HepG2 (cell line): ENCODE data around the gene LMF2. TPM values are rescaled to one million over a fixed set of nuclear protein-coding genes. Genes with fewer than 3 reads are reported as not detected.

Source experiments
- CSRNP2 ChIP-seq: sonication (generic); formaldehyde crosslinking; conservative IDR thresholded peaks from 2 replicates; pipeline ENCODE4 v1.8.0; 2022; ENCODE audit warnings: low read depth, missing genetic modification reagents
- GMEB1 ChIP-seq: sonication (generic); formaldehyde crosslinking; IDR thresholded peaks from 2 replicates; pipeline ENCODE4 v1.5.1; 2020; ENCODE audit warnings: missing genetic modification reagents, mild to moderate bottlenecking, borderline replicate concordance
- GZF1 ChIP-seq: sonication (generic); formaldehyde crosslinking; IDR thresholded peaks from 2 replicates; pipeline ENCODE4 v1.5.1; 2020; ENCODE audit warnings: mild to moderate bottlenecking, missing genetic modification reagents
- IRF2 ChIP-seq: IDR thresholded peaks from 2 replicates; pipeline ENCODE4 v1.6.1; 2018; ENCODE audit warnings: missing genetic modification reagents, missing compliant biosample characterization
- KDM2A ChIP-seq: sonication (generic); formaldehyde crosslinking; IDR thresholded peaks from 2 replicates; pipeline ENCODE4 v1.4.0; 2020; ENCODE audit warnings: low read depth, missing genetic modification reagents, borderline replicate concordance
- MIXL1 ChIP-seq: IDR thresholded peaks from 2 replicates; pipeline ENCODE4 v1.6.1; 2016
- PHB2 ChIP-seq: fragments of 450-650 bp; IDR thresholded peaks from 2 replicates; pipeline ENCODE4 v1.6.1; 2018; ENCODE audit not compliant: partially characterized antibody
- RELA ChIP-seq: sonication (generic); formaldehyde crosslinking; IDR thresholded peaks from 2 replicates; pipeline ENCODE4 v1.4.0; 2020; ENCODE audit warnings: missing genetic modification reagents
- REPIN1 ChIP-seq: sonication (generic); formaldehyde crosslinking; IDR thresholded peaks from 2 replicates; pipeline ENCODE4 v1.8.0; 2022; ENCODE audit warnings: missing genetic modification reagents, low read depth, mild to moderate bottlenecking, borderline replicate concordance
- SALL2 ChIP-seq: sonication (generic); formaldehyde crosslinking; IDR thresholded peaks from 2 replicates; pipeline ENCODE4 v1.8.1; 2023; ENCODE audit warnings: mild to moderate bottlenecking, missing genetic modification reagents, inconsistent platforms
- SMC3 ChIP-seq: IDR thresholded peaks from 2 replicates; pipeline ENCODE4 v1.6.1; 2011; ENCODE audit warnings: low read length, improper control_type of control experiment
- TBP ChIP-seq: sonication (generic); formaldehyde crosslinking; IDR thresholded peaks from 2 replicates; pipeline ENCODE4 v1.5.0; 2020; ENCODE audit warnings: missing genetic modification reagents
- TOE1 ChIP-seq: sonication (generic); formaldehyde crosslinking; IDR thresholded peaks from 2 replicates; pipeline ENCODE4 v1.4.0; 2020; ENCODE audit warnings: mild to moderate bottlenecking, missing genetic modification reagents
- TSC22D2 ChIP-seq: sonication (generic); formaldehyde crosslinking; IDR thresholded peaks from 2 replicates; pipeline ENCODE4 v1.5.1; 2020; ENCODE audit warnings: missing genetic modification reagents, mild to moderate bottlenecking, borderline replicate concordance
- U2AF2 ChIP-seq: fragments of 200-400 bp; formaldehyde crosslinking; IDR thresholded peaks from 2 replicates; pipeline ENCODE4 v1.6.1; 2017; ENCODE audit warnings: low read depth, mild to moderate bottlenecking, low read length
- YEATS2 ChIP-seq: sonication (generic); formaldehyde crosslinking; IDR thresholded peaks from 2 replicates; pipeline ENCODE4 v1.4.0; 2020; ENCODE audit warnings: missing genetic modification reagents, borderline replicate concordance
- ZFAT ChIP-seq: sonication (generic); formaldehyde crosslinking; conservative IDR thresholded peaks from 2 replicates; pipeline ENCODE4 v1.8.1; 2023; ENCODE audit warnings: missing genetic modification reagents, inconsistent platforms
- ZNF609 ChIP-seq: sonication (generic); formaldehyde crosslinking; IDR thresholded peaks from 2 replicates; pipeline ENCODE4 v1.4.0; 2020; ENCODE audit warnings: mild to moderate bottlenecking, missing genetic modification reagents, borderline replicate concordance
- ZNF713 ChIP-seq: sonication (generic); formaldehyde crosslinking; IDR thresholded peaks from 2 replicates; pipeline ENCODE4 v1.4.0; 2020; ENCODE audit warnings: mild to moderate bottlenecking, missing genetic modification reagents
- ZSCAN5A ChIP-seq: sonication (generic); formaldehyde crosslinking; IDR thresholded peaks from 2 replicates; pipeline ENCODE4 v1.8.0; 2022; ENCODE audit warnings: mild to moderate bottlenecking, missing genetic modification reagents, borderline replicate concordance
- polyA plus RNA-seq, 8 experiments: library from polyadenylated mRNA; depleted of rRNA in 3 of 8; stranded (reverse) in 7 of 8; unstranded in 1 of 8; fragments of >200 nt; fragmentation: Illumina TruSeq in 4 of 8; extraction: Trizol in 4 of 8; gene quantifications; 2 replicates each; pipeline versions ENCODE4 v1.2.1 to v1.2.3, GENCODE V29; 2011 to 2016; ENCODE audit warnings: low read depth in 4 of 8, missing spikeins in 1 of 8, mixed read lengths in 1 of 8; ENCODE audit not compliant: insufficient read depth in 1 of 8
- total RNA-seq, 5 experiments: library from RNA; depleted of rRNA; stranded (reverse); fragments of >200 nt; fragmentation: Illumina TruSeq; extraction: Trizol; gene quantifications; 2 replicates each; pipeline ENCODE4 v1.2.3, GENCODE V29; 2016; ENCODE audit warnings: low read depth in 1 of 5

LMF2 gene
- total and polyA plus RNA-seq, 2 of the 13 experiments (the other 11 are each of a cell fraction or from before 2014, with no cell fraction given): 23.3 to 30.6 TPM

GRCh38 chr22:50485221-50486131 lies 22.0 kb downstream of the LMF2 start (continued):
- peak; percentile 57; the same call in 1 of the 2 replicates for TF ChIP-seq REPIN1 (CRISPR knock-in tag)
- TF ChIP-seq CSRNP2 (CRISPR knock-in tag): no peak
- TF ChIP-seq SMC3: no peak
- TF ChIP-seq ZFAT (CRISPR knock-in tag): no peak
- no peak for TF ChIP-seq MIXL1
- TF ChIP-seq IRF2 (CRISPR knock-in tag): peak; percentile 58; the same call in 1 of the 2 replicates
- TF ChIP-seq TOE1 (CRISPR knock-in tag): no peak
- TF ChIP-seq TBP (CRISPR knock-in tag): no peak
- peak; percentile 27; the same call in 1 of the 2 replicates for TF ChIP-seq YEATS2 (CRISPR knock-in tag)
- no peak for TF ChIP-seq PHB2
- peak; percentile 64 for TF ChIP-seq SALL2 (CRISPR knock-in tag)
- no peak for TF ChIP-seq U2AF2
- 0 out of 2 replicates have a peak, but pooled peaks have one; percentile 30 for TF ChIP-seq TSC22D2 (CRISPR knock-in tag)
- TF ChIP-seq ZSCAN5A: peak; percentile 61; the same call in 1 of the 2 replicates
- TF ChIP-seq KDM2A (CRISPR knock-in tag): peak; percentile 94
- TF ChIP-seq RELA (CRISPR knock-in tag): no peak
- TF ChIP-seq GMEB1 (CRISPR knock-in tag): no peak
- peak; percentile 32; the same call in 1 of the 2 replicates for TF ChIP-seq ZNF609
- TF ChIP-seq ZNF713 (CRISPR knock-in tag): no peak
- no peak for TF ChIP-seq GZF1
